ENCODE results near the gene ACY1.

GRCh38 chr3:51974963-51975851, 8.1 kb upstream of the ACY1 start, which contains the start of gene ABHD14A:
- no peak for TF ChIP-seq EP300 (IDR thresholded peaks at IDR 0.05)
- no peak for TF ChIP-seq EHMT2 (IDR thresholded peaks at IDR 0.05; ENCODE audit: low read depth)
- TF ChIP-seq RAD21 (conservative IDR thresholded peaks at IDR 0.05 in 1 of 2, IDR thresholded peaks at IDR 0.05 in 1 of 2), result no peak
- TF ChIP-seq, protein P1, sequence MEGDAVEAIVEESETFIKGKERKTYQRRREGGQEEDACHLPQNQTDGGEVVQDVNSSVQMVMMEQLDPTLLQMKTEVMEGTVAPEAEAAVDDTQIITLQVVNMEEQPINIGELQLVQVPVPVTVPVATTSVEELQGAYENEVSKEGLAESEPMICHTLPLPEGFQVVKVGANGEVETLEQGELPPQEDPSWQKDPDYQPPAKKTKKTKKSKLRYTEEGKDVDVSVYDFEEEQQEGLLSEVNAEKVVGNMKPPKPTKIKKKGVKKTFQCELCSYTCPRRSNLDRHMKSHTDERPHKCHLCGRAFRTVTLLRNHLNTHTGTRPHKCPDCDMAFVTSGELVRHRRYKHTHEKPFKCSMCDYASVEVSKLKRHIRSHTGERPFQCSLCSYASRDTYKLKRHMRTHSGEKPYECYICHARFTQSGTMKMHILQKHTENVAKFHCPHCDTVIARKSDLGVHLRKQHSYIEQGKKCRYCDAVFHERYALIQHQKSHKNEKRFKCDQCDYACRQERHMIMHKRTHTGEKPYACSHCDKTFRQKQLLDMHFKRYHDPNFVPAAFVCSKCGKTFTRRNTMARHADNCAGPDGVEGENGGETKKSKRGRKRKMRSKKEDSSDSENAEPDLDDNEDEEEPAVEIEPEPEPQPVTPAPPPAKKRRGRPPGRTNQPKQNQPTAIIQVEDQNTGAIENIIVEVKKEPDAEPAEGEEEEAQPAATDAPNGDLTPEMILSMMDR (IDR thresholded peaks at IDR 0.05), result no peak
- no peak; the same call in 1 of the 2 replicates for TF ChIP-seq PBX3 (IDR thresholded peaks at IDR 0.05)

Measured in A549 (cell line).